Tongue (tissue), 2 donors: ENCODE data around the gene WDTC1. TPM values are rescaled to one million over a fixed set of nuclear protein-coding genes. Genes with fewer than 3 reads are reported as not detected.
"Not testable (repeated sequence)": the region's sequence is repeated elsewhere in the genome, so short reads cannot be mapped to it uniquely, and the experiment has no call there.

ENCODE experiments used
- DNase-seq: peaks from one replicate; pipeline ENCODE4 v3.0.0-alpha.2; 2015
- total RNA-seq: library from RNA; depleted of rRNA; stranded (reverse); fragments of >200 nt; gene quantifications from one replicate; pipeline ENCODE4 v1.2.3, GENCODE V29; 2014

Gene WDTC1, protein sequence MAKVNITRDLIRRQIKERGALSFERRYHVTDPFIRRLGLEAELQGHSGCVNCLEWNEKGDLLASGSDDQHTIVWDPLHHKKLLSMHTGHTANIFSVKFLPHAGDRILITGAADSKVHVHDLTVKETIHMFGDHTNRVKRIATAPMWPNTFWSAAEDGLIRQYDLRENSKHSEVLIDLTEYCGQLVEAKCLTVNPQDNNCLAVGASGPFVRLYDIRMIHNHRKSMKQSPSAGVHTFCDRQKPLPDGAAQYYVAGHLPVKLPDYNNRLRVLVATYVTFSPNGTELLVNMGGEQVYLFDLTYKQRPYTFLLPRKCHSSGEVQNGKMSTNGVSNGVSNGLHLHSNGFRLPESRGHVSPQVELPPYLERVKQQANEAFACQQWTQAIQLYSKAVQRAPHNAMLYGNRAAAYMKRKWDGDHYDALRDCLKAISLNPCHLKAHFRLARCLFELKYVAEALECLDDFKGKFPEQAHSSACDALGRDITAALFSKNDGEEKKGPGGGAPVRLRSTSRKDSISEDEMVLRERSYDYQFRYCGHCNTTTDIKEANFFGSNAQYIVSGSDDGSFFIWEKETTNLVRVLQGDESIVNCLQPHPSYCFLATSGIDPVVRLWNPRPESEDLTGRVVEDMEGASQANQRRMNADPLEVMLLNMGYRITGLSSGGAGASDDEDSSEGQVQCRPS
- total RNA-seq, result 36.0 TPM

DNA sequence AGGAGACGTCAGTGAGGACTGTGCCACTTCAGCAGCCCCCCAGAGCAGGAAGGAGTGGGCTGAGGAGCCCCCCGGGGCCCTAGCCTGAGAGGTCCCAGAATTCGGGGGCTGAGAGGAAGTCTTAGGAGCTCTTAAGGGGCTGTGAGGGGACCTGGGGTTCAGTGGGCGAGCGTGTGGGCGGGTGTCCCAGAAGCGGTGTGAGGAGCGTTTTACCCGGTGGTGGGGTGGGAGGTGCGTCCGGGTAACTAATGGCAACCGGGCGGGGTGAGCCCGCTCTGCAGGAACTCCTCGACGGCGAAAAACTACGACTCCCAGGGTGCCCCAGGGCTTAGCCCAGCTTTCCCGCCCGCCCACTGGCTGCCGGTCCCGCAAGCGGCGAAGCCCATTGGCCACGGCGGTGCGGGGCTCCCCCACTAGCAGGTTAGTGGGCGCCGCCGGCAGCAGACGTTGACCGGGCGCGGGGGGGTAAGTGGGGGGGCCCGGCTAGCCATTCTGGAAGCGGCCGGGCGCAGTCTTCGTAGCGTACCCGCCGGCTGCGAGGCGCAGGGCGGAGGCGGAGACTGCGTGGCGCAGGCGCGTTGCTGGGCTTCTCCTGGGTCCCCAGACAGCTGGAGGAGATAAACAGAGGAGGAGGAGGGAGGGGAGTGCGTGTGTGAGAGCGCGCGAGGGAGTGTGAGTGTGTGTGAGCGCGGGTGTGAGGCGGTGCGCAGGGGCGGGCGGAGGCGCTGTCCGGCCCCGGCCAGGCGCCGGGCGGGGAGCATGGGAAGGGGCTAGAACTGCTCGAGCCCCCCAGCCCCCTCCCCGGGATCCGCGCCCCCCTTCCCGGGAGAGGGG, at the start of gene WDTC1:
Gene WDTC1, plus strand, starts transcription at position 584 of the 834 bp plus-strand sequence. CDS start 26,423 bp downstream, outside the sequence.
- peak; percentile 99 for DNase-seq

DNA sequence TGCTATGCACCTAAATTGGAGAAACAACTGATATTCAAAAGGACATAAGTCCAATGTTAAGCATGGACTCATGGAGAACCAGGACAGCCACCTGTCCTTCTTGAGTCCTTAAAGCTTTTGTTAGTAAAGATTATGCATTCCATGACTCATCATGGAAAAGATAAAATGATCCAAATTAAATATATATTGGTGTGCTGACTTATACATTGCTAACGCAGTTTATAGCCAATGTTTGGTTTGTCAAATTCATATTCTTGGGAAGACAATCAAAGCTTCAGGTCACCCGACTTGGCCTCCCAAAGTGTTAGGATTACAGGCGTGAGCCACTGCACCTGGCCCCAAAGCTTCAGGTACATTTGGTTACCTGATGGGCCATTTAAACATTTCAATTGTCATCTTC, 49.8 kb upstream of the WDTC1 start:
- not testable (repeated sequence) for DNase-seq

DNA sequence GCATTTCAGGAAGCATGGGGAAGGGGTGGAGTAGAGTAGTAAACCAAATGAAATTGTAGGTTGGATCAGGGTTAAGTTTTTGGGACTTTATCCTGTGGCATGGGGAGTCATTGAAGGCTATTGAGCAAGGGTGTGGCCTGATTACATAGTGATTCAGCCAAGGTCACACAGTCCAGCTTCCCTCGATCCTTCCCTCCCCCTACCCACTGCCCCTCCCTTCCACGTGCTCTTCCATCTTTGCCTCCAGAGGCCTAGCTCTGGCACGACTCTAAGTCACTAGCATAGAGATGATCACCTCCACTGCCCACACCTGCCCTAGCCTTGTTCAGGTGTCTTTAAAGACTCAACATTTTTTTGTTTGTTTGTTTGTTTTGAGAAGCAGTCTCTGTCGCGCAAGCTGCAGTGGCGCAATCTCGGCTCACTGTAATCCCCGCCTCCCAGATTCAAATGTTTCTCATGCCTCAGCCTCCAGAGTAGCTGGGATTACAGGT, 42.3 kb upstream of the WDTC1 start:
- DNase-seq, result no peak

DNA sequence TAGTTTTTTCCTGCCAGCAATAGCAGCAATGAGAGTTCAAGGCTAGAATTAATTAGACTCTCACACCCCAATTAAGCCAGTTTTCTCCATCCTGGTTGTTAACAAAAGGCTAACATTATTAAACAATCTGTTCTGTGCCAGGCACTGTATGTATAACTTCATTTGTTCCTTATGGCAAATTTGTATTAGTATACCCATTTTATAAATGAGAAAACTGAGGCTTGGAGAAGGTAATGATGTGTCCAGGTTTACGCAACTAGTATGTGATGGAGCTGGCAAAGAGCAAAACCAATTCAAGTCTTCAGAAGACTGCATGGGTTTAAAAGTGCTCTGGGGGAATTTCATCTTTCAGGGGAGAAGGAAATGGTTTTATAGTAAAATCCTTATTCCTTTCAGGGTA, 41.2 kb upstream of the WDTC1 start:
- DNase-seq, result no peak

DNA sequence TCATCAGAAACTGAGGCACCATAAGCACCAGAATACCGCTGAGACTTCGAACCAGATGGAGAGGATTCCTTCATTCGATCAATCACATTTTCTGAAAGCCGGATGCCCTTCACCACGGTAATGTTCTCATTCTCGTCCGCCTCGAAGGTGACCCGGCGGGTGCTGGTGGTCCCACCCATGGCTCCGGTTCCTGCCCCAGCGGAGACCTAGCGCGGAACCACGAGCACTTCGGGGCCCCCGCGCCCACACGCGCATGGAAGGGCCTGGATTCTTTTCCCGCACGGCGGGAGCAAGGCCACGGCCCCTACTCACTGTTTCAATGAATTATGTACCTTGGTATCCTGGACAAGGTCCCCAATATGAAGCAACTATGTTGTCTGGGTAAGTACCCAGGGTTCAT, 33.1 kb upstream of the WDTC1 start:
- no peak for DNase-seq

DNA sequence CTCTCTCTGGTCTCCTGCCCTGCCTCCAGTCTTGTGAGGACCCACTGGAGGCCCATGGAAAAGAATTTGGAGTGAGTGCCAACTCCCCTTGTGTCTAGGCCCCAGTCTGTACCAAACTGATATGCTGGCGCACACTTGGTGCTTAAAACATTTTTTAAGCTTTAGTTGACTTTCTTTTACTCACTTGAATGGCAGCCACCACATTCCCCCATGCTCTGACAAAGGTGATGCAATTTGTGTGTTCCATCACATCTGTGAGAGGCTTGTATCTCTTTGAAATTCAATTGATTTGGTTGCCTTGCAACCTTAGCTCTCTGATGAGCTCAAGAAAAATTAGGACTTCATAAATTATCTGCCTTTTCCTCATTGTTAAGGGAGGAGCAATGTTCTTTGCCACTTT, 30.5 kb upstream of the WDTC1 start:
- no peak for DNase-seq

DNA sequence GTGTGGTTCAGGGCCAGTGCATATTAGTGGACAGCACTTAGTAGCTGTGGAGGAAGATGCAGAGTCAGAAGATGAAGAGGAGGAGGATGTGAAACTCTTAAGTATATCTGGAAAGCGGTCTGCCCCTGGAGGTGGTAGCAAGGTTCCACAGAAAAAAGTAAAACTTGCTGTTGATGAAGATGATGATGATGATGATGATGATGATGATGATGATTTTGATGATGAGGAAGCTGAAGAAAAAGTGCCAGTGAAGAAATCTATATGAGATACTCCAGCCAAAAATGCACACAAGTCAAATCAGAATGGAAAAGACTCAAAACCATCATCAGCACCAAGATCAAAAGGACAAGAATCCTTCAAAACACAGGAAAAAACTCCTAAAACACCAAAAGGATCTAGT, 27.2 kb upstream of the WDTC1 start:
- DNase-seq, result not testable (repeated sequence)

DNA sequence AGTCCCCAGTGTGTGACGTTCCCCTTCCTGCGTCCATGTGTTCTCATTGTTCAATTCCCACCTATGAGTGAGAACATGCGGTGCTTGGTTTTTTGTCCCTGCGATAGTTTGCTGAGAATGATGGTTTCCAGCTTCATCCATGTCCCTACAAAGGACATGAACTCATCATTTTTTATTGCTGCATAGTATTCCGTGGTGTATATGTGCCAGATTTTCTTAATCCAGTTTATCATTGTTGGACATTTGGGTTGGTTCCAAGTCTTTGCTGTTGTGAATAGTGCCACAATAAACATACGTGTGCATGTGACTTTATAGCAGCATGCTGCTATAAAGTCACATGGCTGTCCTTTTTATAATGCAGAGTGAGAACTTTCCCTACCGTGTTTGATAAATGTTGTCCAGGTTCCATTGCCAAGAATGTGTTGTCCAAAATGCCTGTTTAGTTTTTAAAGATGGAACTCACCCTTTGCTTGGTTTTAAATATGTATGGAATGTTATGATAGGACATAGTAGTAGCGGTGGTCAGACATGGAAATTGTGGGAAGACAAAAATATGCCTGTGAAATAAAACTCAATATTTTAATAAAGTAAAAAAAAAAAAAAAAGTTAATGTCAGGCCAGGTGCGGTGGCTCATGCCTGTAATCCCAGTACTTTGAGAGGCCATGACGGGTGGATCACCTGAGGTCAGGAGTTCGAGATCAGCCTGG, 26.1 kb upstream of the WDTC1 start:
- DNase-seq, result not testable (repeated sequence)

DNA sequence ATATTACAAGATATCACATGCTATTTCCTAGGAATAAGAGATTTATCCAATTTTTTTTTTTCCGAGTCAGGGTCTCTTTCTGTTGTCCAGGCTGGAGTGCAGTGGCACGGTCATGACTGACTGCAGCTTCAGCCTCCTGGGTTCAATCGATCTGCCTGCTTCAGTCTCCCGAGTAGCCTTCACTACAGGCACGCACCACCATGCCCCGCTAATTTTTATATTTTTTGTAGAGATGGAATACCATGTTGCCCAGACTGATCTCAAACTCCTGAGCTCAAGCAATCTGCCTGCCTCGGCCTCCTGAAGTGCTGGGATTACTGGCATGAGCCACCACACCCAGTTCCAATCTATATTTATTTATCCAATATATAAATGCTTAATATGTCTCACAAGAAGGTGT, 18.0 kb upstream of the WDTC1 start:
- no peak for DNase-seq

DNA sequence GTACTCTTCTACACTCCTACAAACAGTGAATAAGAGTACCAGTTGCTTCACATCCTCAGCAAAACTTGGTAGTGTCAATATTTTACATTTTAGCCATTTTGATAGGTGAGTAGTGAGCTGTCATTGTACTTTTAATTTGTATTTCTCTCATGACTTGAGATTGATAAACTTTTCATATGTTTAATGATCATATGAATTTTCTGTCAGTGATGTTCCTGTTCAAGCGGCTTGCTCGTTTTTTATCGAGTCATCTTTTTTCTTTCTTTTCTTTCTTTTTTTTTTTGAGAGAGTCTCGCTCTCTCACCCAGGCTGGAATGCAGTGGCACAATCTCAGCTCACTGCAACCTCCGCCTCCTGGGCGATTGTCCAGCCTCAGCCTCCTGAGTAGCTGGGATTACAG, 17.0 kb upstream of the WDTC1 start:
- DNase-seq, result no peak

DNA sequence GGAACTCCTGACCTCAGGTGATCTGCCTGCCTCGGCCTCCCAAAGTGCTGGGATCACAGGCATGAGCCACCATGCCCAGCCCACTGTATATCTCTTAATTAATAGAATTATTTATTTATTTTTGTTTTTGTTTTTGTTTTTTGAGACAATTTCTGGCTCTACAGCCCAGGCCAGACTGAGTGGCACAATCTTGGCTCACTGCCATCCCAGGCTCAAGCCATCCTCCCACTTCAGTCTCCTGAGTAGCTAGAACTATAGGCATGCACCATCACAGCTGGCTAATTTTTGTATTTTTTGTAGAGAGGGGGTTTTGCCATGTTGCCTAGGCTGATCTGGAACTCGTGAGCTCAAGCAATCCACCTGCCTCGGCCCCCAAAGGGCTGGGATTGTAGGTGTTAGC, 15.7 kb upstream of the WDTC1 start:
- no peak for DNase-seq

DNA sequence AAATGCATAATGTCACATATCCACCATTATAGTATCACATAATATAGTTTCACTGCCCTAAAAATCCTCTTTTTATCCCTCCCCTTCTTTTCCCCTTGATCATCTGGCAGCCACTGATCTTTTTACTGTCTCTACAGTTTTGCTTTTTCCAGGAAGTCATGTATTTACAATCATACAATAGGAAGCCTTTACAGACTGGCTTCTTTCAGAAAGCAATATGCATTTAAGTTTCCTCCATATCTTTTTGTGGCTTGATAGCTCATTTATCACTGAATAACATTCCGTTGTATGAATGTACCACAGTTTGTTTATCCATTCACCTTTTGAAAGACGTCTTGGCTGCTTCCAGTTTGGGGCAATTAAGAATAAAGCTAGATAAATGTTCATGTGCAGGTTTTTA, 14.3 kb upstream of the WDTC1 start:
- no peak for DNase-seq

DNA sequence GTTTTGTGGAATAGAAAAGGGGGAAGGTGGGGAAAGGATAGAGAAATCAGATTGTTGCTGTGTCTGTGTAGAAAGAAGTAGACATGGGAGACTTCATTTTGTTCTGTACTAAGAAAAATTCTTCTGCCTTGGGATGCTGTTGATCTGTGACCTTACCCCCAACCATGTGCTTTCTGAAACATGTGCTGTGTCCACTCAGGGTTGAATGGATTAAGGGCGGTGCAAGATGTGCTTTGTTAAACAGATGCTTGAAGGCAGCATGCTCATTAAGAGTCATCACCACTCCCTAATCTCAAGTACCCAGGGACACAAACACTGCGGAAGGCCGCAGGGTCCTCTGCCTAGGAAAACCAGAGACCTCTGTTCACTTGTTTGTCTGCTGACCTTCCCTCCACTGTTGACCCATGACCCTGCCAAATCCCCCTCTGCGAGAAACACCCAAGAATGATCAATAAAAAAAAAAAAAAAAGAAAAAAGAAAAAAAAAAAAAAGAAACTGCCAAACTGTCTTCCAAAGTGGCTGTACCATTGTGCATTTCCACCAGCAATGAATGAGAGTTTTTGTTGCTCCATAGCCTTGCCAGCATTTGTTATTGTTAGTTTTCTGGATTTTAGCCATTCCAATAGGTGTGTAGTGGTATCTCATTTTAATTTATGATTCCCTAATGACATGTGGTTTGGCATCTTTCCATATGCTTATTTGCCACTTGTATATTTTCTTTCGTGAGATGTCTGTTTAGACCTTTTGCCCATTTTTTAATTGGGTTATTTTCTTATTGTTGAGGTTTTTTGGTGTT, 13.5 kb upstream of the WDTC1 start:
- DNase-seq, result not testable (repeated sequence)

DNA sequence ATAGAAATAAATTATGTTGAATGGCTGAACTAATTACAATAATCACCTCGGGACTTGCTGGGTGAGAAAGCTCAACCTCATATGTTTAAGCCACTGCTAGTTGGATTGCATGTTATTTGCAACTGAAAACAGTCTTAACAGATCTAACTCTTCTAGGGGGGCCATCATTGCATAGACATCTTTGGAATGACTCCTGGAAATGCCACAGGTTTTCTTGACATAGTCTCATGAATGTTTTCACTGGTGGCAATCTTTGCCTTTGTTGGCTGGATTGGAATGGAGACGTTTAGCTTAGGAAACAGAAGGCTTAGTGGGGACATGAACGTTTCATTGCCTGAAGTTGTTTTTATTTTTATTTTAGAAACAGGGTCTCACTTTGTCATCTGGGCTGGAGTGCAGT, 8.8 kb upstream of the WDTC1 start:
- DNase-seq, result no peak

DNA sequence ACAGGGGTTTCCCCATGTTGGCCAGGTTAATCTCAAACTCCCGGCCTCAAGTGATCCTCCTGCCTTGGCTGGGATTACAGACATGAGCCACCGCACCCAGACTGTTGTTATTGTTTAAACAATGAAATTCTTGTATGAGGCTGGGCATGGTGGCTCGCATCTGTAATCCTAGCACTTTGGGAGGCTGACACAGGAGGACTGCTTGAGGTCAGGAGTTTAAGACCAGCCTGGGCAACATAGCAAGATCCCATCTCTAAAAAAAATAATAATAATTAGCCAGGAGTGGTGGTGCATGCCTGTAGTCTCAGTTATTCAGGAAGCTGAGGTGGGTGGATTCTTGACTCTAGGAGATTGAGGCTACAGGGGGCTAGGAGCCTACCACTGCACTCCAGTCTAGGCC, 6.7 kb upstream of the WDTC1 start:
- DNase-seq, result no peak

DNA sequence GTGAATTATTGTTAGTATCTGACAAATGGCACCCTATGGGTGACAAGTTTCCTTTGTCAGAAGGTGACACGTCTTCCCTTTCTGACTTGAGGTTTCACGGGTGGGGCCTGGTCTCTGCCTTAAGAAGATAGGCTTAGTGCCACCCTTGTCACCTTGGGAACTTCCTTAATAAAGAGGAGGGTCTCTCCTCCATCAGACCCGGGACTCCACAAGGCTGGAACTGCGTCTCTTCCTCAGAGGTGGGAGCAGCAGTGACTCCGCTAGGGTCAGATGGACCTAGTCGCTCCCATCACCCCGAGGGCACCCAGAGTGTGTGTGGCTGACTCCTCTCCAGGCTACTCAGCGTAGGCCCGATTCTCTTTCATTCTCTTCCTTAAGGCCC, 774 bp upstream of the WDTC1 start:
- no peak for DNase-seq

DNA sequence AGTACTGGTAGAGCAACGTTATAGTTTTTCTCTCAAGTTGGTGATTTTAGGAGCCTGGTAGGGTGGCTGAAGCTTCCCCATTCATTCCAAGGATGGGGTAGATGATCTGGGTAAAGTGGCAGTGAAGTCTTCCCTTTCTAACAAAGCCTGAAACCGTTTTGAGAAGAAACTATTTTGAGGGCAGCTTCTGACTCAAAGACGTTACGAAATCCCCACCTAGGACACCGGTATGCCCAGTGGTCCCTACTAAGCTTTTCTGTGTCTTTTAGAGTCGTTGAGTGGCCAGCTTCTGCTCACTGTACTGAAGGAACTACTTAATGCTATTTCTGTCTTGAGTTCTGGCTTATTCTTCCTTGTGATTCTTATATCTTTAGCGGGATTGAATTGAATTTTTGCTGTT, 1.4 kb downstream of the WDTC1 start:
- no peak for DNase-seq

DNA sequence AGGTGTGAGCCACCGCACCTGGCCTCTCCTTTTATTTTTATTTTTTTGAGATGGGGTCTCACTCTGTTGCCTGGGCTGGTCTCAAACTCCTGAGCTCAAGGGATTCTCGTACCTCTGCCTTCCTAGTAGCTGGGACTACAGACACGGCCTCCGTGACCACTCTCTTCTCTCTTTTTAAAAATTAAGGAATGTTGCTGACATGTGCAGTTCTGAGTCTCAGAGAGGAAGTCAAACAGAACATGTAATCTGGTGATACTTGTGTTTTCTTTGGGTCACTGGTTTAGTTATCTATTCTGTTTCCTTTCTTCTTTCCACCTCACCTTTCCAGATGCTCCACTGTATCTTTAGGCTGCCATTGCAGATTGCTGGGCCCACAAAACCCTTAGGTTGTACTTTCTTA, 2.7 kb downstream of the WDTC1 start:
- no peak for DNase-seq

DNA sequence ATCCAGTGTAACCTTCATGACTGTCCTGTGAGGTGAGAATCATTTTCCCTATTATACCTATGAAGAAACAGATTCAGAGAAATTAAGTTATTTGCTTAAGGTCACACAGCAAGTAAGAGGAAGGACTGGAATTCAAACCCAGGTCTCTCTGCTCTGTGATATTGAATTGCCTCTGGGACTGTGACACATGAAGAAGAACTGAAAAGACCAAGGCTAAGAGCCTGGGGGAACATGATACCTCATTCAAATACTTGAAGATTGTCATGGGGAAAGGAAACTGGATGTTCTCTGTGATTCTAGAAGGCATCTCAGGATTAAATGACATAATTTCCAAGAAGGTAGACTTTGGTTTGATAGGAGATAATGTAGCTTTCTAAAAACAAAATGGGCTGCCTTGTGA, 3.6 kb downstream of the WDTC1 start:
- no peak for DNase-seq

DNA sequence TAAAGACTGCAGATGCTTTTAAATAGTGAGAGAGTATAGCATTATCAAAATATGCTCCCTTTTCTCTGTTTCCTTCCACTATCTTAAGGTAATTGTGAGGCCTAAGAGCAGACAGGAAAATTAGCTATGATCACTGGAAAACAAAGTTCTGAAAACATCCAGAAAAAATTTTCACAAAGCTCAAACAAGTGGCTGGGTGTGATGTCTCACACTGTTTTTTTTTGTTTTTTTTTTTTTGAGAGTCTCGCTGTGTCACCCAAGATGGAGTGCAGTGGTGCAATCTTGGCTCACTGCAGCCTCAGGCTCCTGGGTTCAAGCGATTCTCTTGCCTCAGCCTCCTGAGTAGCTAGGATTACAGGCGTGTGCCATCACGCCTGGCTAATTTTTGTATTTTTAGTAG, 7.2 kb downstream of the WDTC1 start:
- DNase-seq, result no peak

DNA sequence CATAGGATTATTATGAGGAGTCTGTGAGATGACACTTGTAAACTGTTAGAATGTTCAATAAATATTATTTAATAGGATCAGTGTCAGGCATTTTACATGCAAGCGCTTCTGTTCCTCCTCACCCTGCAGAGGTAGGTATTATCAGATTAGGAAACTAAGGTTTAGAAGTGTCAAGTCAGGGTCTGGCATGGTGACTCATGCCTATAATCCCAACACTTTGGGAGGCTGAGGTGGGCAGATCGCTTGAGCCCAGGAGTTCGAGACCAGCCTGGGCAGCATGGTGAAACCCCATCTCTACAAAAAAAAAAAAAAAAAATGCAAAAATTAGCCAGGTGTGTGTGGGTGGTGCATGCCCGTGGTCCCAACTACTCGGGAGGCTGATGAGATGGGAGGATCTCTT, 9.2 kb downstream of the WDTC1 start:
- not testable (repeated sequence) for DNase-seq
